Neural cell (in vitro differentiated cells): ENCODE data around the gene SLC13A3. TPM values are rescaled to one million over a fixed set of nuclear protein-coding genes. Genes with fewer than 3 reads are reported as not detected.

Source experiments
- H2AFZ ChIP-seq: fragments of 200-600, 300-800 bp; sonication (generic), shearing (Covaris generic); 2 replicates; pipeline ENCODE4 v1.6.0; 2014; ENCODE audit warnings: low read depth, mild to moderate bottlenecking, antibody characterized with exemption, low read length, moderate library complexity
- H3F3A ChIP-seq: fragments of 200-600 bp; shearing (Covaris generic); 2 replicates; pipeline ENCODE4 v1.6.1; 2016; ENCODE audit warnings: mild to moderate bottlenecking, moderate library complexity, mixed read lengths, antibody characterized with exemption, low read length; ENCODE audit not compliant: insufficient read depth, poor library complexity, severe bottlenecking
- H3K27ac ChIP-seq: fragments of 200-600, 300-800 bp; sonication (generic), shearing (Covaris generic); 2 replicates; pipeline ENCODE4 v1.5.1; 2014; ENCODE audit warnings: mild to moderate bottlenecking, low read length, moderate library complexity
- H3K27me3 ChIP-seq: fragments of 300-800, 200-600 bp; sonication (generic), shearing (Covaris generic); 2 replicates; pipeline ENCODE4 v1.6.0; 2014; ENCODE audit warnings: mild to moderate bottlenecking, low read depth, low read length, moderate library complexity; ENCODE audit not compliant: insufficient read depth
- H3K36me3 ChIP-seq: fragments of 300-800, 200-600 bp; sonication (generic), shearing (Covaris generic); 2 replicates; pipeline ENCODE4 v1.5.1; 2014; ENCODE audit warnings: mild to moderate bottlenecking, antibody characterized with exemption, low read length, moderate library complexity; ENCODE audit not compliant: insufficient read depth
- H3K4me2 ChIP-seq: fragments of 300-800, 200-600 bp; sonication (generic), shearing (Covaris generic); 2 replicates; pipeline ENCODE4 v1.6.0; 2014; ENCODE audit warnings: mild to moderate bottlenecking, low read length
- H3K4me3 ChIP-seq: fragments of 300-800, 200-600 bp; sonication (generic), shearing (Covaris generic); 2 replicates; pipeline ENCODE4 v1.5.1; 2014; ENCODE audit warnings: mild to moderate bottlenecking, low read length, moderate library complexity
- H3K79me2 ChIP-seq: fragments of 200-600 bp; shearing (Covaris generic); replicated peaks from 2 replicates; pipeline ENCODE4 v1.6.0; 2014; ENCODE audit warnings: mild to moderate bottlenecking, low read length, moderate library complexity; ENCODE audit not compliant: insufficient read depth
- H3K9ac ChIP-seq: fragments of 300-800, 200-600 bp; sonication (generic), shearing (Covaris generic); 2 replicates; pipeline ENCODE4 v1.6.1; 2016; ENCODE audit warnings: mild to moderate bottlenecking, low read length, mixed read lengths
- H3K9me2 ChIP-seq: fragments of 200-600 bp; shearing (Covaris generic); 2 replicates; pipeline ENCODE4 v1.6.1; 2016; ENCODE audit warnings: mild to moderate bottlenecking, low read length, mixed read lengths; ENCODE audit not compliant: insufficient read depth
- H3K9me3 ChIP-seq: fragments of 200-600, 300-800 bp; sonication (generic), shearing (Covaris generic); 2 replicates; pipeline ENCODE4 v1.6.1; 2016; ENCODE audit warnings: mild to moderate bottlenecking, mixed run types, low read length, moderate library complexity, mixed read lengths
- H4K20me1 ChIP-seq: fragments of 200-600 bp; shearing (Covaris generic); 2 replicates; pipeline ENCODE4 v1.6.1; 2016; ENCODE audit warnings: mild to moderate bottlenecking, mixed run types; ENCODE audit not compliant: insufficient read depth
- CTCF ChIP-seq: fragments of 450-650 bp; IDR thresholded peaks from 2 replicates; pipeline ENCODE4 v1.5.1; 2014; ENCODE audit warnings: antibody characterized with exemption, mild to moderate bottlenecking, moderate library complexity; ENCODE audit not compliant: poor library complexity, severe bottlenecking
- EP300 ChIP-seq: fragments of 450-650 bp; conservative IDR thresholded peaks from 2 replicates; pipeline ENCODE4 v1.6.1; 2014; ENCODE audit warnings: antibody characterized with exemption, mild to moderate bottlenecking, moderate library complexity; ENCODE audit not compliant: poor library complexity, severe bottlenecking
- MXI1 ChIP-seq: fragments of 450-650 bp; conservative IDR thresholded peaks from 2 replicates; pipeline ENCODE4 v1.6.1; 2014; ENCODE audit warnings: antibody characterized with exemption, mild to moderate bottlenecking; ENCODE audit not compliant: poor library complexity, severe bottlenecking
- POLR2AphosphoS5 ChIP-seq: IDR thresholded peaks from 2 replicates; pipeline ENCODE4 v1.6.1; 2012
- RAD21 ChIP-seq: fragments of 450-650 bp; conservative IDR thresholded peaks from 2 replicates; pipeline ENCODE4 v1.6.1; 2014; ENCODE audit warnings: antibody characterized with exemption, mild to moderate bottlenecking, moderate library complexity
- REST ChIP-seq: IDR thresholded peaks from 2 replicates; pipeline ENCODE4 v1.6.1; 2012; ENCODE audit warnings: borderline replicate concordance
- SMC3 ChIP-seq: fragments of 450-650 bp; conservative IDR thresholded peaks from 2 replicates; pipeline ENCODE4 v1.6.1; 2014; ENCODE audit warnings: antibody characterized with exemption, mild to moderate bottlenecking, moderate library complexity; ENCODE audit not compliant: poor library complexity
- TAF1 ChIP-seq: IDR thresholded peaks from 2 replicates; pipeline ENCODE4 v1.6.1; 2012; ENCODE audit warnings: low read depth
- polyA plus RNA-seq: library from polyadenylated mRNA; depleted of rRNA; stranded (reverse); fragments of >200 nt; gene quantifications from 2 replicates; pipeline ENCODE4 v1.2.3, GENCODE V29; 2014

Gene SLC13A3
- polyA plus RNA-seq, 1 donor from 2014 or later: 5.5 TPM

DNA sequence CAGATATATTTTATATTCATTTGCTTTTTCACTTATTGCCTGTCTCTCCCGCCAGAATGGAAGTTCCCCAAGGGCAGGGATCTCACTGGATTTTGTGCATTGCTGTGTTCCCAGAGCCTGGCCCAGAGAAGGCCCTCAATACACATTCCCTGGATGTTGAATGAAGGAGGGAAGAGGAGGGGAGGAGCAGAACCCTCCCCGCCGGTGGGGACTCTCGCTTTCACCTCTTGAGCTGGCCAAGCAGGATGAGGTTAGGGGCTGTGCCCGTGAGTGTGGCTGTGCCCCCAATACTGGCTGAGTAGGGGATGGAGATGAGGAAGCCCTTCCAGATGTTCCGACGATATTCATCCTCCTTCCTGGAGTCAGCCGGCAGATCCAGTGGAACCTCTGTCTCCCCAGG, 55.3 kb downstream of the SLC13A3 start:
- no peaks in the 10 kb centered on the region for H4K20me1 ChIP-seq
- no peaks in the 10 kb centered on the region for H3K9me2 ChIP-seq
- no peaks in the 10 kb centered on the region for H3K79me2 ChIP-seq
- no peak overlapping the region for H2AFZ ChIP-seq
- H3K9ac ChIP-seq: no peak overlapping the region
- H3K4me3 ChIP-seq: no peak overlapping the region
- no peaks in the 10 kb centered on the region for H3F3A ChIP-seq
- H3K4me2 ChIP-seq: no peak overlapping the region
- no peaks in the 10 kb centered on the region for H3K27me3 ChIP-seq
- no peaks in the 10 kb centered on the region for H3K9me3 ChIP-seq
- TF ChIP-seq MXI1 (no peak), EP300 (no peak), POLR2AphosphoS5 (no peak), SMC3 (no peak), REST (no peak), RAD21 (no peak), TAF1 (no peak), CTCF (no peak)
- H3K27ac ChIP-seq: no peak overlapping the region
- H3K36me3 ChIP-seq: no peaks in the 10 kb centered on the region

DNA sequence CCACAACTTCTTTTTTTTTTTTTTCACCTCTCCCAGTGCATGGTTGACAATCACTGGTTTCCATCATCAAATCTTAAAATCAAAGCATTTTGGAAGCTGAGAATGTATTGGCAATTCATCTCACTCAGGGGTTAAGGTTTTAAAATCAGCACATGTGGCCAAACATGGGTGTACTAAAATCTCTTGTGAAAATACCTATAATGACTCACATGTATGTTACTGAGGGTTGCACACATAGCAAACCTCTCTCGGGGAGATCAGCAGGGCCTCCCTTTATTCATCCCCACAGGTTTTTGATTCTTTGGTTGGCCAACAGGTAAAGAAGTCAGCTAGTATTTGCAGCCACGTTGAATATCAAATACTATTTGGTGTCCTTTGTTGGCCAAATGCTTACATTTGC, 56.5 kb downstream of the SLC13A3 start:
- Histone ChIP-seq H3K36me3 (no peaks in the 10 kb centered on the region), H3K9me3 (no peaks in the 10 kb centered on the region), H2AFZ (no peak overlapping the region), H3K4me2 (no peak overlapping the region), H3K27ac (no peak overlapping the region), H3F3A (no peaks in the 10 kb centered on the region), H3K9me2 (no peaks in the 10 kb centered on the region), H3K9ac (no peak overlapping the region), H3K79me2 (no peaks in the 10 kb centered on the region), H4K20me1 (no peaks in the 10 kb centered on the region), H3K4me3 (no peak overlapping the region), H3K27me3 (no peaks in the 10 kb centered on the region)
- no peak for TF ChIP-seq CTCF
- no peak for TF ChIP-seq RAD21
- no peak for TF ChIP-seq POLR2AphosphoS5
- no peak for TF ChIP-seq EP300
- no peak for TF ChIP-seq REST
